ENCODE results near the gene GATAD2A. TPM values are rescaled to one million over a fixed set of nuclear protein-coding genes. Genes with fewer than 3 reads are reported as not detected.
A peak's percentile ranks its signal among the peaks of the same experiment; 100 is the strongest.
"Not testable (repeated sequence)": the region's sequence is repeated elsewhere in the genome, so short reads cannot be mapped to it uniquely, and the experiment has no call there.

GATAD2A gene
- total RNA-seq, 1 experiment from 2014 or later: 96.7 TPM

GRCh38 chr19:19464339-19465098 is 59.0 kb downstream of the GATAD2A start:
- DNase-seq (ENCODE audit: low spot score): peak; percentile 54

- no peak for DNase-seq (ENCODE audit: low spot score)
Observed at GRCh38 chr19:19465436-19466070, 60.1 kb downstream of the GATAD2A start.

- DNase-seq (ENCODE audit: low spot score): no peak
Observed at GRCh38 chr19:19466201-19466600, 60.7 kb downstream of the GATAD2A start.

GRCh38 chr19:19468424-19469050 is 63.1 kb downstream of the GATAD2A start:
- no peak for DNase-seq (ENCODE audit: low spot score)

- no peak for DNase-seq (ENCODE audit: low spot score)
Observed at GRCh38 chr19:19470579-19470978, 65.1 kb downstream of the GATAD2A start.

GRCh38 chr19:19471682-19472081 is 66.2 kb downstream of the GATAD2A start:
- no peak for DNase-seq (ENCODE audit: low spot score)

- not testable (repeated sequence) for DNase-seq (ENCODE audit: low spot score)
Observed at GRCh38 chr19:19472106-19472505, 66.6 kb downstream of the GATAD2A start.

DNA sequence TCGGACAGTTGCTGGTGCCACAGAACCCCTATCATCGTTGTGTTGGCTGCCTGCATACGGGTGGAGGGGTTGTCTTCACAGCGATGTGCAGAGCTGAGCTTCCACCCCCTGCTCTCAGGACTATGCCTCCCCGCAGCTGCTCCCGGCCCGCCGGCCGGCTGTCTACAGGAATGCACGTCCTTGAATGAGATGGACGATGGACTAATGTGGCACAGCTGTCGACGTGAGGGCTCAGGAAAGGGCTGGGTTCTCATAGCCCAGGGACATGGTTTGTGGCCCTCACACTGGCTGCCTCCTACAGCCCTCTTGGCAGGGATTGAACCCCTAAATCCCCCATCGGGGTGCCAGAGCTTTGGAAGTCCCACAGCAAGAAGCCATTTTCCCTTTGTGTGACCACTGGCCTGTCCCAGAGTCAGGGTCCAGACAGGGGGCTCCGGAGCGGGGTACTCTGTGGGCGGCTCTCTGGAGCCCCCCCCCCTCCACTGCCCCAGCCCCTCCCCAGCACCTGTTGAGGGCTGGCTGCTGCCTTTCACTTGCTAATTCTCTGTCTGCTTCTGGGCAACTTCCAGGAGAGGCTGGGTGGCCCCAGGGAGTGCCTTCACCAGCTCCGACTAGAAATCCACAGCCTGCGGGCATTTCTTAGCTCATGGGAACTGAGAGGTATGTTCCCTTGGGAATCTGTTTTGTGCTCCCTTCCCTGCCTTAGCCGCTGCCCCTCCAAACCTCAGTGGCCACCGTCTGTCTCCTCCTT is 69.7 kb downstream of the GATAD2A start:
- no peak for DNase-seq (ENCODE audit: low spot score)

DNA sequence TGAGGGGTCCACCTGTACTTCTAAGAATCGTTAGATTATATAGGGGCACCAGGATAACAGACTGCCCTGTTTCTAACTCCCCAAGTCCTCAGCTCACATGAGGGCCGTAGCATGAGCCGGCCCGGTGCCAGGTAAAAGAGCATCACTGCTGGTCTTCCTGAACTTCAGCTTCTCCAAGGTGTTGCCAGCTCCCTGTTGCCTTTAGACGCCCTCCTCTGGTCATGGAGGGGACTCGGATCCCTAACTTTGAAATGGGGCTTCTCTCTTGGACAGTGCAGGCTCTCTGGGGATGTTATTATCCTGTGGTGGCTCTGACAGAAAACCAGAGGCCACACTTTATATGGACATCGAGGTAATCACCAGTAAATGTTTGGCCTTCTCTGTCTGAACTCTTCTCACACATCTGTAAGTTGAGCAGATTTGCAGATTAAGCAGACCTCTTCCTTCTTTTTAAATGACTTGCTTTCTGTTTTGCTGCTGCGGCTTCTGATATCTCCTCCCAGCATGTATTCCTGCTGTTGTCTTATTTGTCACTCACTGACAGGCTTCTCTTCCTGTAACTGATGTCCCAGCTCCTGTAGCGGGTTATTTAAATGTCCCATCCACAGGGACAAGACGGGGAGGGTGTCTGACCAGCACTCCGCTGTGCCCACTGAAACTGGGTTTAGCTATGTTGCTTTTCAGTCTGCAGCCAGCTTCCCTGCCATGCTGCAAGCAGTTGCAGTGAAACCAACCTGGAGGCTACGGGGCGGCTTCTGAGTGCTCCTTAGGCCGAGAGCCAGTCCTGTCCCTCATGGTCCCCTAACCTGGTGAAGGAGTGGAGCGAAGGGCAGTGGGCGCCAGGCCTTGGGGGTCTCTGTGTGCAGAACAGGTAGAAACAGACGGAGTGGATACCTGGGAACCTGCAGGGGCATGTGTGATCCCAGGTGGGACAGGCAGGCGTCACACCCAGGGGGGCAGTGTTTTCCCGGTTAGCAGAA is 70.7 kb downstream of the GATAD2A start:
- peak; percentile 37 for DNase-seq (ENCODE audit: low spot score)

DNA sequence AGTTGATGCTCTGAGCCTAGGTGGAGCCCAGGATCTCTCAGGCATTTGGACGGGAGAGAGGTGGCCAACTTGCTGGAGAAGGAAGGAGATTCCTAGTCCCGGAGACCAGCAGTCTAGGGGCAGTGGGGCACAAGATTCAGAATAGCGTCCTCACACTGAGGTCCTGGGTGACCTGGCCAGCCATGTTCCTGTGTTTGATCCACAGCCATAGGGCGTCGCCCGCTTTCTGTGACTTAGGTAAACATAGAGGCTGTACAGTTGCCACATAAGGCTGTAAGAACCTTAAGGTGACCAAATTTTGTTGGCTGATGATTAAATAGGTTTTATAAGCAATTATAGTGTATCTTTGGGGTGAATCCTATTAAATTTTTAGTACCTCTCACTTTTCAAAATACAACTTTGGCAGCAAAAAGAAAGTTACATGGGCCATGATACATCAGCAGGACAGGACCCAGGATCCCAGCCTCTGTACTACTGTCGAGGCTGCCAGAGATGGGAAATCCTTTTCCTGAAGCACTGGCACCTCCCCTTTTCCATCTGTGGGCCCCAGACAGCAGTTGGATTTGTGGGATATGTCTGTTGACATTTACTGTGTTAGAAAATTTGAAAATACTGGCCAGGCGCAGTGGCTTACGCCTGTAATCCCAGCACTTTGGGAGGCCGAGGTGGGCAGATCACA is 72.4 kb downstream of the GATAD2A start:
- no peak for DNase-seq (ENCODE audit: low spot score)

- no peak for DNase-seq (ENCODE audit: low spot score)
Observed at GRCh38 chr19:19480688-19481087, 75.2 kb downstream of the GATAD2A start.

DNA sequence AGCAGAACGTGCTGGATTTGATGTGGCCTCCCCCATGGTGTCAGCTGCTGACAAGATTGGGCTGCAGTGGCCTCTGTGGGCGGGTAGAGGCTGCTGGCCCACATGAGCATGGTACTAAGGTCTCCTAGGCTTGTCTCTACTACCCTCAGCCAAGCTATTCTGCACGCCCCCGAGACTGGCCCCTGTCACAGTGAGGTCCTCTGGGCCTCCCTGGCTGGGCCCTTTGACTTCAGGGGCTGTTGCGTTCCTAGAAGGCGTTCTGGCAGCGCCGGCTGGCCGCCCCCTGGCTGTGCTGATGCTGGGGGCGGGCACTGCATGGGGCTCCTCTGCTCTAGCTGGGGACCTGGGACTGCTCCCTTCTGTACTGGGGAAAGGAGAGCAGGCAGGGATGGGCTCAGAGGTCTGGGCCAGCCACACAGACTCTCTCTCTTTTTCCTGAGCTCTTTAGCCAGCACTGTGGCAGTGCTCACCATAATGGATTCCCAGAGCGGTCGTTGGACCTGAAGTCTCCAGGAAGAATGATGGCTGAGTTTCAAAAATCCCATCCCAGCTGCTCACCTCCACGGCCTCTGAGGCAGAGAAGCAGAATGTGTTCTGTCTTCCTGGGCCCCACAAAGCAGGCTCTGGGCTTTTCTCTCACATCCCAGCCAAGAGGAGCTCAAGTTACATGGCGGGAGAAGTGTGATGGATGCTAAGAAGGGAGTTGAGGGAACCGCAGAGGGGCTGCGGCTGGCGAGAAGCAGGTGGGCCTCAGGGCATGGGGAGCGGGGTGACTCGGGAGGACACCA is 77.5 kb downstream of the GATAD2A start:
- no peak for DNase-seq (ENCODE audit: low spot score)

GRCh38 chr19:19485161-19485997 is 79.9 kb downstream of the GATAD2A start:
- DNase-seq (ENCODE audit: low spot score): no peak

GRCh38 chr19:19485998-19486290 is 80.5 kb downstream of the GATAD2A start:
- DNase-seq (ENCODE audit: low spot score): no peak

DNA sequence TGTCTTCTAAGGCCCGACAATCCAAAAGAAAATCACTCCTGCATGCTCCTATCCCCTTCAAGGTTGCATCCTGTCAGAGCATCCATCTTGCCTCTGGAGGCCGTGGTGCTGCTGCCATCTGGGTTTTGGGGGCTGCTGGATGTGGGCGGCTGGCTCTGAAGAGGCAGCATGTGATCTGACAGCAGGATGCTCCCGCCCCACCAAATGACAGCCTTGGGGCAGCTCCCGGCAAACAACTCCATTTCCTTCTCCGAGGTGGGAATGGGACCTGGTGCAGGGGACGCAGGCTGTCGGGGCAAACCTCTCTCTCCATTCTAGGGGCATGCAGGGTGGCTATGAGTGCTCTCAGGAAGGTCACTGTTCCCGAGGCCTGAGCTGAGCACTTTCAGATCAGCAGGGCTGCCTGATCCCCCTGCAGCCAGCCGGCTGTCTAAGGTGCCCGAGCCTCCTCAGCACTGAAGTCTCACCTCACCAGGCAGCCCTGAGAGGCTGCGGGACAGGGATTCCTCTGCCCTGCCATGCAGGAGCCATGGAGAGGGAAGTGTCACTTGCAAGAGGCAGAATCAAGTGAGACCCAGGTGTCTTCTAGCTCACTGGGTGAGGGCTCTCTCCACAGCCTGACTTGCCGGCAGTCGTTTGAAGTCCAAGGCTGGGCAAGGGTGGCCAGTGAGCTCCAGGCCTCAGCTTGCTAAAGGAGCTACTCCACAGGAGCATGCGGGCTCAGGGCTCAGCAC is 81.0 kb downstream of the GATAD2A start:
- no peak for DNase-seq (ENCODE audit: low spot score)

- DNase-seq (ENCODE audit: low spot score): no peak
Observed at GRCh38 chr19:19487077-19487949, 81.8 kb downstream of the GATAD2A start.

All from HT-29 (cell line).